ENCODE results near the gene IREB2.
"Not testable (repeated sequence)": the region's sequence is repeated elsewhere in the genome, so short reads cannot be mapped to it uniquely, and the experiment has no call there.

IREB2 gene

GRCh38 chr15:78481917-78482316 lies 43.9 kb downstream of the IREB2 start:
- DNase-seq (ENCODE audit: low read depth, low spot score) = no peak

- DNase-seq (ENCODE audit: low read depth, low spot score) = no peak
Measured at GRCh38 chr15:78492872-78493271, 54.9 kb downstream of the IREB2 start.

GRCh38 chr15:78501857-78502256 lies 63.8 kb downstream of the IREB2 start:
- no peak for DNase-seq (ENCODE audit: low read depth, low spot score)

GRCh38 chr15:78502641-78503040 lies 64.6 kb downstream of the IREB2 start:
- DNase-seq (ENCODE audit: low read depth, low spot score) = no peak

- DNase-seq (ENCODE audit: low read depth, low spot score) = peak; percentile 33
Measured at GRCh38 chr15:78506971-78507830, 69.2 kb downstream of the IREB2 start, which contains the start of gene HYKK. TSS of gene HYKK (plus strand) at chr15:78507577. CDS start at chr15:78513089, 5,512 bp downstream.

- no peak for DNase-seq (ENCODE audit: low read depth, low spot score)
Measured at GRCh38 chr15:78507831-78508160, 69.8 kb downstream of the IREB2 start.

GRCh38 chr15:78508272-78508671 lies 70.3 kb downstream of the IREB2 start:
- no peak for DNase-seq (ENCODE audit: low read depth, low spot score)

- no peak for DNase-seq (ENCODE audit: low read depth, low spot score)
Measured at GRCh38 chr15:78509726-78510312, 71.8 kb downstream of the IREB2 start.

GRCh38 chr15:78520035-78520434 lies 82.0 kb downstream of the IREB2 start:
- not testable (repeated sequence) for DNase-seq (ENCODE audit: low read depth, low spot score)

GRCh38 chr15:78524230-78524629 lies 86.2 kb downstream of the IREB2 start:
- no peak for DNase-seq (ENCODE audit: low read depth, low spot score)

- no peak for DNase-seq (ENCODE audit: low read depth, low spot score)
Measured at GRCh38 chr15:78527325-78527724, 89.3 kb downstream of the IREB2 start.

GRCh38 chr15:78533331-78533730 lies 95.3 kb downstream of the IREB2 start:
- no peak for DNase-seq (ENCODE audit: low read depth, low spot score)

- no peak for DNase-seq (ENCODE audit: low read depth, low spot score)
Measured at GRCh38 chr15:78536134-78536533, 98.1 kb downstream of the IREB2 start.

- DNase-seq (ENCODE audit: low read depth, low spot score) = no peak
Measured at GRCh38 chr15:78537266-78537905, 99.4 kb downstream of the IREB2 start.

- no peak for DNase-seq (ENCODE audit: low read depth, low spot score)
Measured at GRCh38 chr15:78538358-78538757, 100.3 kb downstream of the IREB2 start.

GRCh38 chr15:78539464-78540140 lies 101.6 kb downstream of the IREB2 start:
- not testable (repeated sequence) for DNase-seq (ENCODE audit: low read depth, low spot score)

- peak; percentile 89 for DNase-seq (ENCODE audit: low read depth, low spot score)
Measured at GRCh38 chr15:78540141-78540870, 102.3 kb downstream of the IREB2 start, which contains the start of gene PSMA4. TSS of gene PSMA4 (plus strand) at chr15:78540444. CDS start at chr15:78541928, 1,484 bp downstream.

- no peak for DNase-seq (ENCODE audit: low read depth, low spot score)
Measured at GRCh38 chr15:78540871-78541743, 103.1 kb downstream of the IREB2 start.

- no peak for DNase-seq (ENCODE audit: low read depth, low spot score)
Measured at GRCh38 chr15:78541744-78542034, 103.7 kb downstream of the IREB2 start.

GRCh38 chr15:78542647-78543046 lies 104.6 kb downstream of the IREB2 start:
- DNase-seq (ENCODE audit: low read depth, low spot score) = no peak

GRCh38 chr15:78550194-78550593 lies 112.2 kb downstream of the IREB2 start:
- no peak for DNase-seq (ENCODE audit: low read depth, low spot score)

Measured in activated CD4-positive, CD25-positive, alpha-beta regulatory T cell treated with anti-CD3 and anti-CD28 coated beads, Interleukin-2, amount 50 U/mL, for 16 hours (primary cell).